ENCODE data around the gene SLC7A10. TPM values are rescaled to one million over a fixed set of nuclear protein-coding genes. Genes with fewer than 3 reads are reported as not detected.

The SLC7A10 gene
- total RNA-seq, 1 donor from 2014 or later: 0.13 TPM

DNA sequence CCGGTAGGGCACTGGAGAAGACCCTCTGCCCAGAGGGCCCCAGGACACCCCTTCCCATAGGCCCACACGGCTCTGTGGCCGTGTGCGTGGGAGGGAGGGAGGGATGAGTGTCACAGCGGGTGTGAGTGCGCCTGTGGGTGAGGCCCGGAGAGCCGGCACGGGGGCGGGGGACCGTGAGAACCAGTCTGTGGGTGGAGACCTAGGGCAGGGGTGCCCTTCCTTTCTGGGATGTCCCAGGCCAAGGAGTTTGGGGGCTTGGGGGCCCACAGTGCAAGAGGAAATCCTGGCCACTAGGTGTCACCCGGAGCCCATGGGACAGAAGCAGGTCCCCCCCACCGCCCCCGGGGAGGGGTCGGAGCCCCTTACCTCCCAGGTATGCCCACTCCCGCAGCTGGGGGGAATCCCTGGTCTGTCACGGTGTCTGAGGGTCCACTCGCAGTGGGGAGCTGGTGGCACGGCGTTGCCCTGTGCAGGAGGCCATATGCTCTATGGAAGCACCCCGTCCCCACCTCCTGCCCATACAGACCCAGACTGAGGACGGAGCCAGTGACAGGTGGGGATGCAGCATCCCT lies 16.0 kb upstream of the SLC7A10 start:
- DNase-seq (no peak), ATAC-seq (ENCODE audit: poor library complexity) (peak; percentile 66)
- intact Hi-C loops (cut with DNase I): no loop called here

GRCh38 chr19:33241091-33241529 lies 15.5 kb upstream of the SLC7A10 start:
- DNase-seq: no peak
- intact Hi-C loops (cut with DNase I): no loop called here
- no peak for ATAC-seq (ENCODE audit: poor library complexity)

DNA sequence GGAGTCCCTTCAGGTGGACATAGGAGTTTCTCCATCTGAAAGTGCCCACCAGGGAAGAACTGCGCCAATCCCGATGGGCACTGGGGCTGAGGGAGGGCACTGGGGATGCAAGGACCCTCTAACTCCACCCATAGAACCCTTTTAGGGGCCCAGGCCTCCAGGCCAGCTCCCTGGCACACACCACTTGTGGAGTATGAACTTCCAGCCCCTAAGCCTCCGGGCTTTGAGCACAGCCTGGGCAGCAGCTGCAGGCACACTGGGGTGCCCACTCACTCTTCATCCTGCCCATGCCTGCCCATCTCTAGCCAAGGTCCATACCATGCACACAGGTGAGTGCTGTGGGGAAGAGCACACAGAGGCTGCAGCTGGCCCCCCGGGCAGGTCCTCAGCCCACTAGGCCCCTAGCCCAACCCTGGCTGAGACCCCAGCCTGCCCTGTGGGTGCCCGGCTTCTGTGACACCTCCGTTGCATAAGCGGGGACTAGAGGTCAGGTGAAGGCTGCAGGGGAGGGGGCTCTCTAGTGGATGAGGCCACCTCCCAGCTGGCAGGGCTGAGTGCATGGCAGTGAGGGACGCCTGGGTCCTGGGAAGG lies 14.6 kb upstream of the SLC7A10 start:
- DNase-seq (no peak), ATAC-seq (ENCODE audit: poor library complexity) (no peak)
- intact Hi-C loops (cut with DNase I): no loop called here

DNA sequence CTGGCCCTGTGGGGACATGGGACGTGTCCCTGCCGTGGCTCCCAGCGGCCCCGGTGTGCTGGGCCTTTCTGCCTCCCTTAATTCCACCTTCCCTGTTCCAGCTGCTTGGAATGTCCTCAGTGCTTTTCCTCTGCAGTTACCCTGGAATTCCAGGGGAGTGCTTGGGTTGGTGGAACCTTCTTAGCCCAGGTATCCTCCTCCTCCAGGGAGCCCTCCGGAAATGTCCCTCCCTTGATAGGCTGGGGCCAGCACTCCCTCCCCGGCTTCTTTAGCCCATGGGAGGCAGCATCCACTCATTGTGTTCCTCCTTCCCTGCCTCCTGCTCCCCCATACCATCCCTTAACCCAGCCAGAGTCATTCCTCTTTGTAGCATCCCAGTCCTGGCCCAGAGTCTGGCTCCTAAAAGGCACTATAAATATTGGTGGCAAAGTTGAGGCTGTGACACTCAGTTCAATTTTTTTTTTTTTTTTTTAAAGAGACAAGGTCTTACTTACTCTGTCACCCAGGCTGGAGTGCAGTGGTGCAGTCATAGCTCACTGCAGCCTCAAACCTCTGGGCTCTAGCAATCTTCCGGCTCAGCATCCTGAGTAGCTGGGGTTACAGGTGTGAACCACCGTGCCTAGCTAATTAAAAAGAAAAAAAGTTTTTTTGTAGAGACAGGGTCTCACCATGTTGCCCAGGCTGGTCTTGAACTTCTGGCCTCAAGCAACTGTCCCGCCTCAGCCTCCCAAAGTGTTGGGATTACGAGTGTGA lies 13.7 kb upstream of the SLC7A10 start:
- ATAC-seq (ENCODE audit: poor library complexity) (no peak), DNase-seq (no peak)
- intact Hi-C loops (cut with DNase I): loop anchor here (10.0 kb wide), 1 partner anchor 525 kb away; no protein-coding TSS in a partner anchor

- intact Hi-C loops (cut with DNase I): loop anchor here (10.0 kb wide), 1 partner anchor 526 kb away; no protein-coding TSS in a partner anchor
- DNase-seq: no peak
- no peak for ATAC-seq (ENCODE audit: poor library complexity)
Observed at GRCh38 chr19:33238481-33239149, 13.0 kb upstream of the SLC7A10 start.

DNA sequence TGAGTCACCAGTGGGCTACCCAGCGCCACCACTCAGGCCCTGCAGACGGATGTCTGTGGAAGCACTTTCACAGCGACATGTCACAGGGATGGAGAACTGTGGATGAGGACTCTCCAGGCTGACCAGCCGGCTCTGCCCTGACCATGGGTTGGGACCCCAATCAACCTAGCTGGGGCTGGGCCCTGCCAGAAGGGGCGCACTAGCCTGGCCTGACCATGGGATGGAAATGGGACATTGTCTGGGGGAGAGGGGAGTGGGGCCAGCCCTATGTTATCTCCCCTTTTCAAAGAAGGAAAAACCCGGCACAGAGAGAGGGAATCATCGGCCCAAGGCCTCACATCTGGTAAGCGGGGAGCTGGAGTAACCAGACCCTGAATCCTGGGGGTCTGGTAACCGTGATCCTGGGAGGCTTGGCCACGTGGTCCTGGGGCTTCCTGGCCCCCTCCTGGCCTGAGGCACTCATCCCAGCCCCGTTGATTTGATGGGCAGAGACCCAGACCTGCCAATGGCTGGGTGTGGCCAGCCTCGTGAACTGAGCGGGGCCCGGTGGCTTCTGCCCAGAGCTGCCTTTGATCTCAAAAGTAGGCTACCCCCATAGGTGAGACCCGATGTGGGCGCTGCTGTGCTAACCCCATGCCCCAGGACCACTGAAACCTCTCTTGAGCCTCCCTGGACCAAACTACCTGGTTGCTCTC lies 11.2 kb upstream of the SLC7A10 start:
- ATAC-seq (ENCODE audit: poor library complexity): no peak
- intact Hi-C loops (cut with DNase I): loop anchor here (2.0 to 10.0 kb wide), 2 partner anchors 170 to 528 kb away; no protein-coding TSS in a partner anchor
- DNase-seq: no peak

GRCh38 chr19:33235996-33236350 lies 10.3 kb upstream of the SLC7A10 start:
- intact Hi-C loops (cut with DNase I): loop anchor here (2.0 to 10.0 kb wide), 2 partner anchors 171 to 529 kb away; no protein-coding TSS in a partner anchor
- no peak for DNase-seq
- no peak for ATAC-seq (ENCODE audit: poor library complexity)

GRCh38 chr19:33235269-33235995 lies 9.8 kb upstream of the SLC7A10 start:
- DNase-seq (peak; percentile 89), ATAC-seq (ENCODE audit: poor library complexity) (peak; percentile 89)
- intact Hi-C loops (cut with DNase I): loop anchor here (10.0 kb wide), 1 partner anchor 529 kb away; no protein-coding TSS in a partner anchor

DNA sequence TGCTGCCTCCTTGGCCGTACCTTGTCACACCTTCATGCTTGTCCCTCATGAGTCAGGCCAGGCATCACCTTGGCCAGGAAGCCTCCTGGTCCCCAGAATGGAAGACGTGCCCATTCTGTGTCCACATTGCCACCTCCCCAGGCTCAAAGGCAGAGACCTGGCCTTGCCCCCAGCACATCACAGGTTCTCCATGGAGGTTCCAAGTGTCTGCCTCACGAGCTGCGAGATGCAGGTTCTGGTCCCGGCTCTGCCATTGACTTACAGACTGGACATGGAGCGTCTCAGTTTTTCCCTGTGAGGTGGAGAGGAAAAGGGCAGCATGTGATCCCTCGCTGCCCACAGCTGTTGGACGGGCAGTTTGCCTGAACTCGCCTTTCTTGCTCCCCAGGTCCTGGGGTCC lies 9.1 kb upstream of the SLC7A10 start:
- no peak for DNase-seq
- intact Hi-C loops (cut with DNase I): loop anchor here (10.0 kb wide), 1 partner anchor 530 kb away; no protein-coding TSS in a partner anchor
- ATAC-seq (ENCODE audit: poor library complexity): no peak

- DNase-seq (no peak), ATAC-seq (ENCODE audit: poor library complexity) (no peak)
- intact Hi-C loops (cut with DNase I): loop anchor here (10.0 kb wide), 1 partner anchor 531 kb away; no protein-coding TSS in a partner anchor
Observed at GRCh38 chr19:33234092-33234491, 8.4 kb upstream of the SLC7A10 start.

DNA sequence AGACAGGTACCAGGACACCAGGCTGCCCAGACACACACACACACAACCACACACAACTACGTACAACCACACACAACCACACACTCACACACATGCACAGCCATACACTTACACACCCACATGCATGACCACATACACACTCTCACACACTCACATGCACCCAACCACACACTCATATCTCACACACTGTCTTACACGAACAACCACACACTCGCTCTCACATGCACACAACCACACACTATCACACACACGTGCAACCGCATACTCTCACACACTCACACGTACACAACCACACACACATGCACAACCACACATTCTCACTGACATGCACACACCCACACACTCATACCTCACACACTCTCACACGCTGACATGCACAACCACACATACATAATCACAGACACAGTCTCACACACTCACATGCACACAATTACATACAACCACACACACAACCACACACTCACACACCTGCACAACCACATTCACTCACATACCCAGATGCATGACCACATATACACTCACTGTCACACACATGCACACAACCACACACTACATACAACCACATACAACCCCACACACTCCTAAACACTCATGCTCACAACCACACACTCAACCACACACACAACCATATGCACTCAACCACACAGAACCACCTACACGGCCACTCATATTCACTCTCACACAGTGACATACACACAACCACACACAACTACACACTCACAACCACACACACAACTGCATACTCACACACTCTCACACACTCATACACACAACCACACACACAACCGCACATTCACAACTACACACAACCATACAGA lies 7.6 kb upstream of the SLC7A10 start:
- DNase-seq (no peak), ATAC-seq (ENCODE audit: poor library complexity) (no peak)
- intact Hi-C loops (cut with DNase I): loop anchor here (10.0 kb wide), 1 partner anchor 532 kb away; no protein-coding TSS in a partner anchor

DNA sequence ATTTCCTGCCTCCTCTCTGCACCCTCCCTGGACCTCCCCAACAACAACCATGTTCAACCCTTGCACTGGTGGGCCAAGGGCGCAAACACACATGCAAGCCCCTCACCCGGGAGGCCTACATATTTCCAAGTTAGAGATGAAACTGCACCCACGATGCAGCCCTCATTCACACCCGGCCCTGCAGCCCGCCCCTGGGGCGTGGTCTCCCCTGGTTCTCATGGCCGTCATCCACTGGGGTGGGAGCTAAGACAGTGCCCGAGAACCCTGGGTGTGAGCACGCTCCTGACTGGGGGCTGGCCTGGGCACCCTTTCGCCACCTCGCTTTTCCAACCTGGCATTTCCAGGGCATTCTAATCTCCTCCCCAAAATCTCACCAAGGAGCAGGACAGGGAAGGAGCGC lies 7.0 kb upstream of the SLC7A10 start:
- DNase-seq: no peak
- no peak for ATAC-seq (ENCODE audit: poor library complexity)
- intact Hi-C loops (cut with DNase I): loop anchor here (10.0 kb wide), 1 partner anchor 532 kb away; no protein-coding TSS in a partner anchor

DNA sequence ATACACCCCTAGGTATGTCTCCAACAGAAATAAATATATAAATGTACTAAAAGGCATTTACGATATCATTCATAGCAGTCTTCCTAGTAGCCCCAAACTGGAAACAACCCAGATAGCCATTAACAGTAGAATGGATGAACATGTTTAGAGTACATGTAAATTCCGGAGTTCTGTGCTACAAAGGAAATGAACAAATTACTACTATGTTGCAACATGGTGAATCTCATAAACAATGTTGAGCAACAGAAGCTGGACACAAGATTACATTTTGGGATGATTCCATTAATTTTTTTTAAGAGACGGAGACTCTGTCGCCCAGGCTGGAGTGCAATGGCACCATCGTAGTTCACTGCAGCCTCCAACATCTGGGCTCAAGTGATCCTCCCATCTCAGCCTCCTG lies 5.9 kb upstream of the SLC7A10 start:
- no peak for DNase-seq
- ATAC-seq (ENCODE audit: poor library complexity): no peak
- intact Hi-C loops (cut with DNase I): loop anchor here (10.0 kb wide), 1 partner anchor 533 kb away; no protein-coding TSS in a partner anchor

DNA sequence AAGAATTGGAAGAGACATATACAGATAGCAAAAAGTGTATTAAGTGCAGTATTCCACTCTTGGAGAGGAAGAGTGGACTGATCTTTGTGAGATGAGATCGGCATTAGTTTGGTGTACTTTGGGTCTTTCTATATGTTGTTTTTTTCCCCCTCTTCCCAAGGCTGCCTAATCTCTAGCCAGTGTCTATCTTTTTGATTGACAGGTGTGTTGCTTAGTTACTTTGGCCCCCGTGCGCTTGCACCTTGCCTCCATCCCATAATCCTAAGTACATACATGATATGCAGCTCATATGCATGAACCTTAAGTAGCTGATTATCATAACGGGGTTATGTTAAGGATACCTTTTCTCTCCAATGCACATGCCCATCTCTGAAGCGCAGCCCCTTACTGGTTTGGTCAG lies 4.3 kb upstream of the SLC7A10 start:
- DNase-seq (no peak), ATAC-seq (ENCODE audit: poor library complexity) (no peak)
- intact Hi-C loops (cut with DNase I): loop anchor here (10.0 kb wide), 1 partner anchor 535 kb away; no protein-coding TSS in a partner anchor

DNA sequence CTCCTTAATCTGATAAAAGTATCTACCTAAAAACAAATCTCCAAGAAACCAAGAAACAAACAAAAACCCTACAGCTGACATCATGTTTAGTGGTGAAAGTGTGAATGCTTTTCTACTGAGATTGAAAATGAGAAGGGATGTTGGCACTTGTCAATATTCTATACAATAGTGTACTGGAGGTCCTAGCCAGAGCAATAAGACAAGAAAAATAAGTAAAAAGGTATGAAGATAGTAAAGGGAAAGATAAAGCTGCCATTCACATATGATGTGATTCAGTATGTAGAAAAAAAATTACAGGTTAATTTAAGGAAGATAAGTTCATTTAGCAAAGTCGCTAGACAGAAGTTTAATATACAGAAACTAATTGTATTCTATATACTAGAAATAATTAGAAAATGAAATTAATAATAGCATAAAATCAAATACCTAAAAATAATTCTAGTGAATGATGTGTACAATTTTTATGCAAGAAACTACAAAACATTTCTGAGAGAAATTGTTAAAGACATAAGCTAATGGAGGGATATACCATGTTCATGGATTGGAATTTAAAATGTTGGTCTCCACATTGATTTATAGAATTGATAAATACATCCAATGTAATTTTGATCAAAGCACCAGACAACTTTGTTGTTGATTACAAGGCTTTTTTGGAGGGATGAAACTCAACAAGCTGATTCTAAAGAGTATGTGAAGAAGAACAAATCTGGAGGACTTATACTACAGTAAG lies 2.4 kb upstream of the SLC7A10 start:
- intact Hi-C loops (cut with DNase I): no loop called here
- ATAC-seq (ENCODE audit: poor library complexity) (no peak), DNase-seq (no peak)

DNA sequence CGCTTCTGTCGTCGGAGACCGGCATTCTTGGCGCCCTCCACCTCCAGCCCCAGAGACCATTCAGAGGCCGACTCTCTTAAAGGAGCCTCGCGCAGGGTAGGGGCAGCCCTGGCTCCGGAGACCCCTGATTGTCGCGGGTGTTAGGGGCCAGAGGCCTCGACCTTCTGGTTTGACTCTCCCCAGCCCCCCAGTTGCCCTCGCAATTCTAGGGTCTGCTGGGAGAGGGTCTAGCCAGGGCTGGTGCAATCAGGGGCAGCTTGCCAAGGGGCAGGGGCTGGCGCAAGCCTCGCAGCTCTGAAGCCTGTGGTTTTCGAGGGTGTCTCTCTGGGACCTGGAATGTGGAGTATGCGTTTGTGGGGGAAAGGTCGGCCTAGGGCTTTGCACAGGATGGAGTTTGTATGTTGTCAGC lies 1.6 kb upstream of the SLC7A10 start:
- ATAC-seq (ENCODE audit: poor library complexity) (peak; percentile 25), DNase-seq (no peak)
- intact Hi-C loops (cut with DNase I): no loop called here

Data from Right ventricle myocardium superior (tissue), 1 donor.